ENCODE data around the gene ZKSCAN4. TPM values are rescaled to one million over a fixed set of nuclear protein-coding genes. Genes with fewer than 3 reads are reported as not detected.

Gene ZKSCAN4
- total RNA-seq, 4 donors from 2014 or later, result 4.4 to 5.9 (median 5.2) TPM

- no peak for TF ChIP-seq CTCF (IDR thresholded peaks at IDR 0.05)
- no peak for TF ChIP-seq POLR2A (IDR thresholded peaks at IDR 0.05)
- Histone ChIP-seq H3K27me3 (no peaks in the 10 kb centered on the region), H3K27ac (no peak overlapping the region), H3K4me1 (peaks cover 8 to 11% of the 10 kb centered on the region in 2 donors), H3K4me3 (replicated peaks in 1 of 3) (no peak overlapping the region), H3K9me3 (no peaks in the 10 kb centered on the region), H3K36me3 (no peaks in the 10 kb centered on the region)
- DNase-seq, result no peak
- intact Hi-C loops (cut with DNase I), result loop anchor here (10.0 kb wide), 1 partner anchor 91 kb away; no protein-coding TSS in a partner anchor
- WGBS, 2 donors, result 61 to 76% methylated on average over 2 of the region's 2 CpGs
Measured at GRCh38 chr6:28263922-28264321, 11.9 kb upstream of the ZKSCAN4 start.

GRCh38 chr6:28258877-28259777 lies 7.1 kb upstream of the ZKSCAN4 start, which contains the start of gene NKAPL:
Gene NKAPL, plus strand, starts transcription at chr6:28259297. Its CDS starts 75 bp downstream, at chr6:28259372.
- Histone ChIP-seq H3K4me3 (replicated peaks in 1 of 3) (peak within 1 kb of the TSS in 2 of 3 donors; percentile 5 to 23), H3K27ac (no peak within 1 kb of the TSS), H3K27me3 (no peaks in the 10 kb centered on the region), H3K9me3 (no peaks in the 10 kb centered on the region), H3K36me3 (no peaks in the 10 kb centered on the region), H3K4me1 (no peaks in the 10 kb centered on the region)
- TF ChIP-seq CTCF (IDR thresholded peaks at IDR 0.05), result no peak
- TF ChIP-seq POLR2A (IDR thresholded peaks at IDR 0.05), result no peak
- DNase-seq, result peak; percentile 58 to 67
- WGBS, 2 donors, result 29 to 31% methylated on average over 42 to 50 of the region's 58 CpGs
- intact Hi-C loops (cut with DNase I), result no loop called here

- Histone ChIP-seq H3K4me1 (peaks cover 6% of the 10 kb centered on the region in 2 donors), H3K27ac (no peak overlapping the region), H3K36me3 (no peaks in the 10 kb centered on the region), H3K27me3 (no peaks in the 10 kb centered on the region), H3K9me3 (no peaks in the 10 kb centered on the region), H3K4me3 (replicated peaks in 1 of 3) (no peak overlapping the region)
- WGBS, 2 donors, result 0% methylated on average over 1 of the region's 1 CpG
- intact Hi-C loops (cut with DNase I), result no loop called here
- TF ChIP-seq POLR2A (IDR thresholded peaks at IDR 0.05) (no peak), CTCF (IDR thresholded peaks at IDR 0.05) (no peak)
- DNase-seq, result no peak
Measured at GRCh38 chr6:28257042-28257441, 5.0 kb upstream of the ZKSCAN4 start.

GRCh38 chr6:28254121-28254519 lies 2.1 kb upstream of the ZKSCAN4 start:
- no peak overlapping the region for H3K4me3 ChIP-seq (replicated peaks in 1 of 3)
- TF ChIP-seq CTCF (IDR thresholded peaks at IDR 0.05) (no peak), POLR2A (IDR thresholded peaks at IDR 0.05) (no peak)
- WGBS, 2 donors, result 89 to 90% methylated on average over 1 of the region's 1 CpG
- H3K9me3 ChIP-seq, result no peaks in the 10 kb centered on the region
- H3K27ac ChIP-seq, result no peak overlapping the region
- peaks cover 6 to 15% of the 10 kb centered on the region in 2 donors for H3K4me1 ChIP-seq
- no peak for DNase-seq
- no peaks in the 10 kb centered on the region for H3K36me3 ChIP-seq
- no peaks in the 10 kb centered on the region for H3K27me3 ChIP-seq
- intact Hi-C loops (cut with DNase I), result no loop called here

- peak overlapping the region in 1 of 3 donors; percentile 8 for H3K27ac ChIP-seq
- DNase-seq, result no peak
- 0% methylated on average over 8 to 20 of the region's 25 CpGs for WGBS, 2 donors
Measured at GRCh38 chr6:28251661-28252008, 434 bp downstream of the ZKSCAN4 start.

More at GRCh38 chr6:28251661-28252008, 434 bp downstream of the ZKSCAN4 start:
- Histone ChIP-seq H3K9me3 (no peaks in the 10 kb centered on the region), H3K4me1 (peaks cover 6 to 15% of the 10 kb centered on the region in 2 donors), H3K27me3 (no peaks in the 10 kb centered on the region), H3K4me3 (replicated peaks in 1 of 3) (peak overlapping the region; percentile 64 to 87 (median 86)), H3K36me3 (peaks cover 0 to 8% of the 10 kb centered on the region in 2 donors)
- TF ChIP-seq POLR2A (IDR thresholded peaks at IDR 0.05) (no peak), CTCF (IDR thresholded peaks at IDR 0.05) (no peak)
- intact Hi-C loops (cut with DNase I), result no loop called here

Data from thyroid gland (tissue), 4 donors.